ENCODE measurements around the gene R3HDM1. TPM values are rescaled to one million over a fixed set of nuclear protein-coding genes. Genes with fewer than 3 reads are reported as not detected.
"Not testable (repeated sequence)": the region's sequence is repeated elsewhere in the genome, so short reads cannot be mapped to it uniquely, and the experiment has no call there.

The R3HDM1 gene
- total RNA-seq, 2 experiments from 2014 or later: 47.5 to 57.3 TPM

DNA sequence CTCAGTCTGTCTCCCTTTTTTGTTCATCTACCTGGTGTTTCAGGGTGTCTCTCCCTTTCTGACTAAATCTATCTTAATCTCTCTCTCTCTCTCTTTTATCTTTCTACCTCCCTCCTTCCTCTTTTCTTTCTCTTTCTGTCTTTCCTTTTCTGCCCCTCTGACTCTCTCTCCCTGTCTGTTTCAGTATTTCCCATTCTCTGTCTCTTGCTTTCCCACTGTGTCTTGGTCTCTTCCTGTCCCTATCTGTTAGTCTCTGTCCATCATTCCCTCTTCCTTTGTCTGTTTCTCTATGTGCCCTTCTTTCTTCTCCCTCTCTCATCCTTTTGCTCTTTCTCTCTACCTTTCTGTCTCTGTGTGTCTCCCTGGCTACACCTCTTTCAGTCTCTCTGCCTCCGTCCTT lies 56.7 kb downstream of the R3HDM1 start:
- peaks cover 8% of the 10 kb centered on the region for H3K9me3 Mint-ChIP-seq (ENCODE audit: low read depth)
- no peak for DNase-seq
- no peak for ATAC-seq
- H3K27me3 Mint-ChIP-seq: no peaks in the 10 kb centered on the region
- H3K27ac Mint-ChIP-seq: no peak overlapping the region
- peaks cover 19% of the 10 kb centered on the region for H3K36me3 Mint-ChIP-seq
- CTCF ChIA-PET: no interaction called here
- peaks cover 2% of the 10 kb centered on the region for H3K4me1 Mint-ChIP-seq
- no peak overlapping the region for H3K4me3 Mint-ChIP-seq

DNA sequence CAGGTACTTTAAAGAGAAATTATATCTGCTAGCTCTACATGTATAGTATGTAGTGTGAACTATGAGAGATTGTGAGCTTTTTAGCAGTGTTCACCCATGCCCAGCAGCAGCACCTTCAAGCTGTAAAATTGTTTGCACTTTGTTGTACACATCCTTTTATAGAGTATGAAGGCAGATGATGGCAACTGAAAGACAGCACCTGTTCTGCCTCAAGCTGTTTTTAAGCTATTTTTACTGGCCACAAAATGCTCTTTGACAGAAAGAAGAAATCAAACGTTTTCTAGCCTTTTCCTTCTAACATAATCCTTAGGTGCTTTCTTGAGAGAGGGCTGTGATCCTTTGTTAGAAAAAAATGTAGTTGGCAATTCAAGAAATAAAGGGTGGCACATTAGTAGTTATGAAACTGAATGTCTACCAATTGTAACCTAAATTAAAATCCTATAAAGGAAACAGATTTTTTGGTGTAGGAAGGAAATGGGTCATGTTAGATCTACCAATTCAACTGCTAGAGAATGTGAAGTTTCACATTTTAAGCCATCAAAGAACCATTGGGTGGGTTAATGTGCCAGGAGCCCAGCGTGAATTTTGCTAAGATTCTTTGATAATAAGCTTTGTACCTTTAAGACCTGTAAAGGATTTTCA lies 59.5 kb downstream of the R3HDM1 start:
- peaks cover 26% of the 10 kb centered on the region for H3K36me3 Mint-ChIP-seq
- H3K4me3 Mint-ChIP-seq: no peak overlapping the region
- ATAC-seq (no peak), DNase-seq (no peak)
- CTCF ChIA-PET: no interaction called here
- H3K9me3 Mint-ChIP-seq (ENCODE audit: low read depth): peaks cover 8% of the 10 kb centered on the region
- peaks cover 2% of the 10 kb centered on the region for H3K4me1 Mint-ChIP-seq
- no peak overlapping the region for H3K27ac Mint-ChIP-seq
- no peaks in the 10 kb centered on the region for H3K27me3 Mint-ChIP-seq

DNA sequence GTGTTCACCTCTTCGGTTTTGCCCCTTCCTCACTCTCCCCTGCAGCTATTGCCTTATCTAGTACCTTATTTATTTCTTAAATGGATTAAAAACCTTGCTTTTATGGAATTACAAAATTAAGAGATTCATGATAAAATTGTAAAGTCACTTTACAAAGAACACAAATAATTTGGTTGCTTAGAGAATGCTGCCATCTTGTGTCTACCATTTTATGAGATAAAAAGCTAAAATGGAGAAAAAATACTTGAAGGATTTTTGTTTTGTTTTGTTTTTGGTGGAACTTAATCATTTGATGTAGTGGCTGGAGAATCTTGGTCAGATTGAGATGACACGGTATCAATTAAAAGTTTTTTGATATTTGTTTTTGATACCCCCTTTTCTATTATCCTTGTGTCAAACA lies 69.6 kb downstream of the R3HDM1 start:
- peaks cover 14% of the 10 kb centered on the region for H3K36me3 Mint-ChIP-seq
- no peak for DNase-seq
- H3K27ac Mint-ChIP-seq: no peak overlapping the region
- CTCF ChIA-PET: interaction anchor here (0.5 to 3.7 kb wide), 4 partner anchors 70 to 597 kb away, joined by 3 to 20 read pairs (median 4); partner anchors contain the start of genes R3HDM1 and ZRANB3
- H3K9me3 Mint-ChIP-seq (ENCODE audit: low read depth): no peaks in the 10 kb centered on the region
- ATAC-seq: no peak
- H3K27me3 Mint-ChIP-seq: no peaks in the 10 kb centered on the region
- H3K4me1 Mint-ChIP-seq: no peaks in the 10 kb centered on the region
- H3K4me3 Mint-ChIP-seq: no peak overlapping the region

DNA sequence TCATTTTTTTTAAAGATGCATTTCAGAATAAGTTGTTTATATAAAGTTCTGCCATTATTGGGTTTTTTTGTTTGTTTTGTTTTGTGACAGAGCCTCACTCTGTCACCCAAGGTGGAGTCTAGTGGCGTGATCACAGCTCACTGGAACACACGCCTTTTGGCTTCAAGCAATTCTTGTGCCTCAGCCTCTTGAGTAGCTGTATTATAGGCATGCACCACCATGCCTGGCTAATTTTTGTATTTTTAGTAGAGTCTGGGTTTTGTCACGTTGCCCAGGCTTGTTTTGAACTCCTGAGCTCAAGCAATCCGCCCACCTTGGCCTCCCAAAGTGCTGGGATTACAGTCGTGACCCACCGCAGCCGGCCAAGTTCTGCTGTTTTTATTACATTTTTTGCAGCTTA lies 72.3 kb downstream of the R3HDM1 start:
- no peak overlapping the region for H3K4me3 Mint-ChIP-seq
- no peaks in the 10 kb centered on the region for H3K4me1 Mint-ChIP-seq
- H3K36me3 Mint-ChIP-seq: peaks cover 23% of the 10 kb centered on the region
- no peaks in the 10 kb centered on the region for H3K27me3 Mint-ChIP-seq
- H3K9me3 Mint-ChIP-seq (ENCODE audit: low read depth): no peaks in the 10 kb centered on the region
- H3K27ac Mint-ChIP-seq: no peak overlapping the region
- DNase-seq: no peak
- no peak for ATAC-seq
- CTCF ChIA-PET: no interaction called here

DNA sequence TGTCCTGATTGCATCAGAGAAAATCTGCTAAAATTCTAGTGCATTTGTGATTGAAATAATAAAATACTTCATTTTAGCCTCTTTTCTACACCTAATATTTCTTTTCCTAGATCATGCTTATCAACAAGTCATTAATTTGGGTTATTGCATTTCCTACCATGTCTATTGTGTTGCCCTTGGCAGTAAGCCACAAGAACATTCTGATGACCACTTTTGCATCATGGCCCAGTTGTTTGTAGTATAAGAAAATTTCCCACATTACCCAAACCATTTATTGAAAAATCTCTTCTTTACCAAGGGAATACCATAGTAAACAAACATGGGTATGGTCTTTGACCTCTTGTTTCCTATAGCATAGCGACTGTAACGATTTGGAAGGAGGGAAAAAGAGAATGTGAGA lies 76.3 kb downstream of the R3HDM1 start:
- H3K27ac Mint-ChIP-seq: no peak overlapping the region
- no peak for ATAC-seq
- CTCF ChIA-PET: no interaction called here

DNA sequence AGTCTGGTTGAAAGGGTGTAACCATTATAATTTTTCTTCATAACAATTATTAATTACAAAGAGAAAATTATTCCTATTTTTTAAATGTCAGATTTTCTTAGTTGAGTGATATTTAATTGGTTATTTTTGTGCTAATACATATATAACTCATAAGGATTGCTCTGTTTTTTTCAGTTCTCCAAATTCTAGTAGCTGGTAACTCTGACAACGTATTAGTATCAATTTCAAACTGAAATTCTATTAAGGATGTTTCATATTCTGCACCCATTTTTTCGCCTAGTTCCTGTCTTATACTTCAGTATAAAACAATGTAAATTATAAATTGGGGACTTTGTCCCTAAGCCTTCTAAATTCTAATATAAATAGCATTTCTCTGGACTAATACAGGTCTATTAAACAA lies 81.0 kb downstream of the R3HDM1 start:
- Mint-ChIP-seq H3K9me3 (ENCODE audit: low read depth) (no peaks in the 10 kb centered on the region), H3K27ac (no peak overlapping the region), H3K4me3 (no peak overlapping the region), H3K27me3 (no peaks in the 10 kb centered on the region), H3K4me1 (no peaks in the 10 kb centered on the region), H3K36me3 (peaks cover 12% of the 10 kb centered on the region)
- CTCF ChIA-PET: interaction anchor here (0.6 kb wide), 1 partner anchor 622 kb away, joined by 4 read pairs; no protein-coding TSS in a partner anchor
- ATAC-seq (no peak), DNase-seq (no peak)

More for the DNA sequence above, 76.3 kb downstream of the R3HDM1 start:
- H3K4me1 Mint-ChIP-seq: no peaks in the 10 kb centered on the region
- peaks cover 27% of the 10 kb centered on the region for H3K36me3 Mint-ChIP-seq
- DNase-seq: no peak
- H3K4me3 Mint-ChIP-seq: no peak overlapping the region
- H3K27me3 Mint-ChIP-seq: no peaks in the 10 kb centered on the region
- no peaks in the 10 kb centered on the region for H3K9me3 Mint-ChIP-seq (ENCODE audit: low read depth)

DNA sequence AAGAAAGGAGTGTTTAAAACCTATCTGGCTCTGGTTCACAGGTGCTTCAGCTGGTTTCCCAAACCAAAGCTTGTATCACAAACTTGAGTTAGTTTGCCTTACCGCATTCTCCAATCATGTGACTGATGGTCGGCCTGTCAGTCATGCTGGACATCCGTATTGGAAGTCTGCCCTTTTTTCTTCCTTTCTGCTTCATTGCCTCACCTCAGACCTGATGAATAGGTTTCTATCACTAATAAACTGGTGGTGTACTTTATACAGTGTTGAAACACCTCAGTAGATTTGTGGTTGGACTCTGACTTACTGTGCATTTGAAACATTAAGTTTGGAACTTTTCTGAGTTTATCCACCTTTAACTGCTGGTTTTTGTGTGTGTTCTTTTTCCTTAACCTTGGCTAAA lies 84.1 kb downstream of the R3HDM1 start:
- H3K9me3 Mint-ChIP-seq (ENCODE audit: low read depth): no peaks in the 10 kb centered on the region
- no peak for ATAC-seq
- no peak overlapping the region for H3K4me3 Mint-ChIP-seq
- CTCF ChIA-PET: no interaction called here
- peaks cover 5% of the 10 kb centered on the region for H3K4me1 Mint-ChIP-seq
- H3K36me3 Mint-ChIP-seq: peaks cover 6% of the 10 kb centered on the region
- no peaks in the 10 kb centered on the region for H3K27me3 Mint-ChIP-seq
- no peak for DNase-seq
- H3K27ac Mint-ChIP-seq: no peak overlapping the region

DNA sequence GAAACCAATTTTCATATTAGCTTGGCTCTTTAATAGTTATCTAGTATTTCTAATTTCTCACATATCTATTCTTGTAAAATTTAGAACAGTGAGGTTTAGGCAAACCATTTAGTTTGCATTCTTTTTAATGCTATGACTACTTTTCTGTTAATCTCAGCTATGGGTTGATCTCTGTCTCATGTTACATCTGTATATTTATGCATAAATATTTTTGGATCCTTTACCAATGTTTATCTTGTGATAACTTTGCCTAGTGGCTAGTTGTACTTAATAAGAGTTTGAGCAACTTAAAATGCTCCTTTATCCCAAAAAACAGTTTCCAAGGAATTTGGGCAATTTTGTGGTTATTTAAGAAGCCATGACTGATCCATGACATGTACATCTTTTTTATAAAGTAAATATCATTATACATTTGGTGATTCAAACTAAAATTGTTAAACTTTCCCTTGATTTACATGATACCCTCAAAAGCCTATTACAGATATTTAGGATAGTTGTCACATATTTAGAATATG lies 86.3 kb downstream of the R3HDM1 start:
- Mint-ChIP-seq H3K27ac (no peak overlapping the region), H3K9me3 (ENCODE audit: low read depth) (no peaks in the 10 kb centered on the region), H3K4me3 (no peak overlapping the region), H3K4me1 (peaks cover 5% of the 10 kb centered on the region), H3K27me3 (no peaks in the 10 kb centered on the region), H3K36me3 (peaks cover 11% of the 10 kb centered on the region)
- CTCF ChIA-PET: no interaction called here
- ATAC-seq (no peak), DNase-seq (no peak)

DNA sequence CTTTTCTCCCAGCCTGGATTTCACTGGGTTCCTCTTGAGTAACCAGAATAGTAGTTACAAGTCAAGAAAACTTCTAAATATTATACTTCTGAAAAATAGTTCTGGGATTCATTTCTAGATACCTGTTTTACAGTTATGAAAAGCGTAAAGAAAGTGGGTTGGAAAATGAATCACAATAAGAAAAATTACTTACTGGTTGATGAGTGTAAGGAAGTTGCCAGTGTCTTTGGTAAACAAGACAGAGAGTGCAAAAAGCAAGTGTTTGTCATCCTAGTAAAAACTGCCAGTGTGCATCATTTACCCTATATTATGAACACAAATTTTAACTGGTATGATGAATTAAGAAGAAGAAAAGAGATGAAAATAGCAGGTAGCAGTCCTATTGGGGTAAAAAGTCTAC lies 88.9 kb downstream of the R3HDM1 start:
- H3K36me3 Mint-ChIP-seq: peaks cover 23% of the 10 kb centered on the region
- DNase-seq: no peak
- no peak overlapping the region for H3K4me3 Mint-ChIP-seq
- no peaks in the 10 kb centered on the region for H3K27me3 Mint-ChIP-seq
- H3K9me3 Mint-ChIP-seq (ENCODE audit: low read depth): no peaks in the 10 kb centered on the region
- CTCF ChIA-PET: no interaction called here
- no peak overlapping the region for H3K27ac Mint-ChIP-seq
- peaks cover 5% of the 10 kb centered on the region for H3K4me1 Mint-ChIP-seq
- no peak for ATAC-seq

DNA sequence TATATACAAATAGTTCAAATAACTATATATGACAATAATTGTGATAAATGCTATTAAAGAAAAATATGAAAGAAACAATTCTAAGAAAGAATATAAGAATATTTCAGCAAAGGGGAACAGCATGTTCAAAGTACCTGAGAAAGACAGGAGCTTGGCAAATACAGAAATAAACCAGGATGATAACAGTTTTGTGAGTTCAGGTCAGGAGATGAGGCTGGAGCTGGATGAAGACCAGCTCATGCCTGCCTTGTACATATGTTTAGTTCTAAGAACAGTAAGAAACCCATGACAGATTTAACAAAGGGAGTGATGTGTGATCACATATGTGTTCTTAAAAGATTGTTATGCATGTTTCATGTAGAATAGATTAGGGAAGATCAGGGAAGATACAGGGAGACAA lies 98.2 kb downstream of the R3HDM1 start:
- Mint-ChIP-seq H3K27ac (no peak overlapping the region), H3K4me3 (no peak overlapping the region), H3K36me3 (peaks cover 10% of the 10 kb centered on the region), H3K4me1 (no peaks in the 10 kb centered on the region), H3K27me3 (no peaks in the 10 kb centered on the region), H3K9me3 (ENCODE audit: low read depth) (no peaks in the 10 kb centered on the region)
- CTCF ChIA-PET: no interaction called here
- no peak for DNase-seq
- no peak for ATAC-seq

DNA sequence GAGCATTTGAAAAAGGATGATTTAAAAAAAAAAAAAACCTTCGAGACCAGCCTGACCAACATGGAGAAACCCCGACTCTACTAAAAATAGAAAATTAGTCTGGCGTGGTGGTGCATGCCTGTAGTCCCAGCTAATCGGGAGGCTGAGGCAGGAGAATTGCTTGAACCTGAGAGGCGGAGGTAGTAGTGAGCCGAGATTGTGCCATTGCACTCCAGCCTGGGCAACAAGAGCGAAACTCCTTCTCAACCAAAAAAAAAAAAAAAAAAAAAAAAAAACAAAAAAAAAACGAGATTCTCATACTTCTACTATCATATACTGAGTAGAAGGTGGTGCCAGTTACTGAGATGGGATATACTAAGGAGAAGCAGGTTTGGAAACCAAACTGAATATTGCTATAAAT lies 98.8 kb downstream of the R3HDM1 start:
- H3K27ac Mint-ChIP-seq; H3K36me3 Mint-ChIP-seq; CTCF ChIA-PET; H3K4me1 Mint-ChIP-seq; DNase-seq; H3K9me3 Mint-ChIP-seq (ENCODE audit: low read depth); H3K4me3 Mint-ChIP-seq; H3K27me3 Mint-ChIP-seq; ATAC-seq: not testable (repeated sequence)

DNA sequence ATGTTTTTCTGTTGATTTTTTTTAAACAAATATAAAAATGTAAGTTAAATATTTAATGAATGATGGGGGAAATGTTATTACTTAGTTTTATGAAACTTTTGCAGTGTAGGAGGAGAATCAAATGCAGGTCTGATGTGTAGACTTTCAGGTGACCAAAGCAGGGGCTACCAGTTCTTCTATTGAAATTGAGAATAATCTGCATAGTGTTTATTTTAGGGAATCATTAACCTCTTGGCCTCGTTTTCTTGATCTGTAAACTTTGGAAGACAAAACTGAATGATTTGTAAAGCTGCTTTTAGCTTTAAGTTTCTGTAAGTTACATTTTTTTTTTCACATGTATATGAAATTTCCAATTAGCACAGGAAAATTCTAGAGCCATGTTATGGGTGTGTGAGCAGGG lies 99.2 kb downstream of the R3HDM1 start:
- CTCF ChIA-PET: no interaction called here
- Mint-ChIP-seq H3K36me3 (peaks cover 8% of the 10 kb centered on the region), H3K4me3 (no peak overlapping the region), H3K27ac (no peak overlapping the region), H3K4me1 (no peaks in the 10 kb centered on the region), H3K27me3 (no peaks in the 10 kb centered on the region), H3K9me3 (ENCODE audit: low read depth) (no peaks in the 10 kb centered on the region)
- no peak for DNase-seq
- no peak for ATAC-seq

DNA sequence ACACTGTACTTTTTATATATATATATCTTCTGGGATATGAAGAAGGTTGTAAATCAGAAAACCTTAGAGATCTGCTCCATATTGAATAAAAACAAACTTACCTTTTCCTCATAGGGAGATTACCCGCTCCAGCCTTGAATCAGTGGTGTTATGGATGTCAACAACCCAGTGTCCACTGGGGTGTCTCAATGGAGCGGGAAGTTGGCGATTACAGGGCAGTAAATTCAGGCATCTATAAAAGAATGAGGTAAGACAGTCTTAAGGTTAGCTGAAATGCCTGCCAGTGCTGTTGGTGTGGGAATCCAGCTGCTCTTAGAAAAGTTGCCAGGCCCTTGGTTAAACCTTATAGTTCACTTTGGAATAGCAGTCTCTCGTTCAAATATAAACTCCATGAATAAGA lies 102.3 kb downstream of the R3HDM1 start:
- Mint-ChIP-seq H3K4me1 (peaks cover 12% of the 10 kb centered on the region), H3K9me3 (ENCODE audit: low read depth) (no peaks in the 10 kb centered on the region), H3K27ac (no peak overlapping the region), H3K4me3 (no peak overlapping the region), H3K36me3 (peaks cover 28% of the 10 kb centered on the region), H3K27me3 (no peaks in the 10 kb centered on the region)
- DNase-seq: no peak
- ATAC-seq: no peak
- CTCF ChIA-PET: no interaction called here

DNA sequence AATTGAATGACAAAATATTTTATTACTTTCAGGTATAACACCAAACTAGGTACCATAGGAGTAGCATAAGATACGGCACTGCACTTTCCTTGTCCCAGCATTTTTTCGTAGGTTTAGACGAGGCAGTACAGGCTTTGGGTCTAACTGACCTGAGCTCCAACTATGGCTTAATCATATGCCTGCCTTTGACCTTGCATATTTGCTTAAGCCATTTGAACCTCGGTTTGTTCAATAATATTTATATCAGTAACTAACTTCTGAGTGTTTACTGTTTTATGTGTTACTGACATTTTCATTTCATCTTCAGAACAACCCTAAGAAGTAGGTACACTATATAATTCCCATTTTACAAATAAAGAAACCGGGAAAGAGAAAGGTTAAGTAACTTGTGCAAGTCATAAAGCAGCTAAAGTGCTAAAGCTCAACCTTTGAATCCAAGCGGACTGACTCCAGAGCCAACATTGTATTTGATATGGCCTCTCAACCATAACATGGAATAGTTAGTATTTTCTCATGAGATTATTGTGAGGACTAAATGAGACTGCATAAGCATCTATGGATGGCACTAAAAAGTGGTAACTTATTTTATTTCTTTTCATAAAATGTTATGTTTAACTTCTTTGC lies 104.0 kb downstream of the R3HDM1 start:
- H3K27ac Mint-ChIP-seq: no peak overlapping the region
- CTCF ChIA-PET: interaction anchor here (0.7 kb wide), 1 partner anchor 75 kb away, joined by 3 read pairs; no protein-coding TSS in a partner anchor
- H3K27me3 Mint-ChIP-seq: no peaks in the 10 kb centered on the region
- DNase-seq: no peak
- no peak for ATAC-seq
- no peaks in the 10 kb centered on the region for H3K9me3 Mint-ChIP-seq (ENCODE audit: low read depth)
- no peak overlapping the region for H3K4me3 Mint-ChIP-seq
- H3K4me1 Mint-ChIP-seq: peaks cover 12% of the 10 kb centered on the region
- peaks cover 31% of the 10 kb centered on the region for H3K36me3 Mint-ChIP-seq
